ENCODE results near the gene COMMD4. TPM values are rescaled to one million over a fixed set of nuclear protein-coding genes. Genes with fewer than 3 reads are reported as not detected.
"Not testable (repeated sequence)": the region's sequence is repeated elsewhere in the genome, so short reads cannot be mapped to it uniquely, and the experiment has no call there.

Gene COMMD4
- total RNA-seq, 1 donor from 2014 or later, result 57.5 TPM

GRCh38 chr15:75329571-75329970, 6.3 kb upstream of the COMMD4 start:
- H3K4me3 ChIP-seq, result no peak overlapping the region
- no peak for TF ChIP-seq CTCF (IDR thresholded peaks at IDR 0.05)
- H3K27me3 ChIP-seq, result no peaks in the 10 kb centered on the region
- DNase-seq (no peak), ATAC-seq (peak; percentile 10)
- no peak overlapping the region for H3K27ac ChIP-seq
- no peaks in the 10 kb centered on the region for H3K9me3 ChIP-seq
- H3K36me3 ChIP-seq, result no peaks in the 10 kb centered on the region
- H3K4me1 ChIP-seq, result no peaks in the 10 kb centered on the region
- intact Hi-C loops (cut with DNase I), result no loop called here

GRCh38 chr15:75332093-75332492, 3.8 kb upstream of the COMMD4 start:
- H3K4me1 ChIP-seq; DNase-seq; intact Hi-C loops (cut with DNase I); H3K27ac ChIP-seq; H3K4me3 ChIP-seq; H3K36me3 ChIP-seq; H3K27me3 ChIP-seq; ATAC-seq; H3K9me3 ChIP-seq: not testable (repeated sequence)

- H3K27ac ChIP-seq; H3K9me3 ChIP-seq; H3K4me3 ChIP-seq; DNase-seq; H3K4me1 ChIP-seq; H3K27me3 ChIP-seq; intact Hi-C loops (cut with DNase I); ATAC-seq; H3K36me3 ChIP-seq: not testable (repeated sequence)
Measured at GRCh38 chr15:75333654-75334419, 2.0 kb upstream of the COMMD4 start.

- Histone ChIP-seq H3K4me3 (peak overlapping the region; percentile 73), H3K4me1 (peaks cover 8% of the 10 kb centered on the region), H3K9me3 (no peaks in the 10 kb centered on the region), H3K36me3 (peaks cover 10% of the 10 kb centered on the region), H3K27ac (no peak overlapping the region), H3K27me3 (no peaks in the 10 kb centered on the region)
- no peak for TF ChIP-seq CTCF (IDR thresholded peaks at IDR 0.05)
- intact Hi-C loops (cut with DNase I), result no loop called here
- no peak for ATAC-seq
- no peak for DNase-seq
Measured at GRCh38 chr15:75335313-75335704, 554 bp upstream of the COMMD4 start.

GRCh38 chr15:75338661-75339240, 2.9 kb downstream of the COMMD4 start:
- TF ChIP-seq CTCF (IDR thresholded peaks at IDR 0.05), result no peak
- ATAC-seq (no peak), DNase-seq (no peak)
- H3K4me3 ChIP-seq, result no peak overlapping the region
- H3K36me3 ChIP-seq, result peaks cover 11% of the 10 kb centered on the region
- H3K27ac ChIP-seq, result no peak overlapping the region
- intact Hi-C loops (cut with DNase I), result no loop called here
- H3K4me1 ChIP-seq, result peaks cover 8% of the 10 kb centered on the region
- H3K27me3 ChIP-seq, result no peaks in the 10 kb centered on the region
- no peaks in the 10 kb centered on the region for H3K9me3 ChIP-seq

GRCh38 chr15:75339531-75340240, 3.8 kb downstream of the COMMD4 start:
- DNase-seq, result no peak
- H3K27me3 ChIP-seq, result no peaks in the 10 kb centered on the region
- H3K4me1 ChIP-seq, result peaks cover 8% of the 10 kb centered on the region
- TF ChIP-seq CTCF (IDR thresholded peaks at IDR 0.05), result no peak
- H3K27ac ChIP-seq, result no peak overlapping the region
- intact Hi-C loops (cut with DNase I), result no loop called here
- peaks cover 11% of the 10 kb centered on the region for H3K36me3 ChIP-seq
- H3K4me3 ChIP-seq, result no peak overlapping the region
- ATAC-seq, result no peak
- H3K9me3 ChIP-seq, result no peaks in the 10 kb centered on the region
